ENCODE measurements around the gene TRIM31.

Gene TRIM31, protein sequence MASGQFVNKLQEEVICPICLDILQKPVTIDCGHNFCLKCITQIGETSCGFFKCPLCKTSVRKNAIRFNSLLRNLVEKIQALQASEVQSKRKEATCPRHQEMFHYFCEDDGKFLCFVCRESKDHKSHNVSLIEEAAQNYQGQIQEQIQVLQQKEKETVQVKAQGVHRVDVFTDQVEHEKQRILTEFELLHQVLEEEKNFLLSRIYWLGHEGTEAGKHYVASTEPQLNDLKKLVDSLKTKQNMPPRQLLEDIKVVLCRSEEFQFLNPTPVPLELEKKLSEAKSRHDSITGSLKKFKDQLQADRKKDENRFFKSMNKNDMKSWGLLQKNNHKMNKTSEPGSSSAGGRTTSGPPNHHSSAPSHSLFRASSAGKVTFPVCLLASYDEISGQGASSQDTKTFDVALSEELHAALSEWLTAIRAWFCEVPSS

DNA sequence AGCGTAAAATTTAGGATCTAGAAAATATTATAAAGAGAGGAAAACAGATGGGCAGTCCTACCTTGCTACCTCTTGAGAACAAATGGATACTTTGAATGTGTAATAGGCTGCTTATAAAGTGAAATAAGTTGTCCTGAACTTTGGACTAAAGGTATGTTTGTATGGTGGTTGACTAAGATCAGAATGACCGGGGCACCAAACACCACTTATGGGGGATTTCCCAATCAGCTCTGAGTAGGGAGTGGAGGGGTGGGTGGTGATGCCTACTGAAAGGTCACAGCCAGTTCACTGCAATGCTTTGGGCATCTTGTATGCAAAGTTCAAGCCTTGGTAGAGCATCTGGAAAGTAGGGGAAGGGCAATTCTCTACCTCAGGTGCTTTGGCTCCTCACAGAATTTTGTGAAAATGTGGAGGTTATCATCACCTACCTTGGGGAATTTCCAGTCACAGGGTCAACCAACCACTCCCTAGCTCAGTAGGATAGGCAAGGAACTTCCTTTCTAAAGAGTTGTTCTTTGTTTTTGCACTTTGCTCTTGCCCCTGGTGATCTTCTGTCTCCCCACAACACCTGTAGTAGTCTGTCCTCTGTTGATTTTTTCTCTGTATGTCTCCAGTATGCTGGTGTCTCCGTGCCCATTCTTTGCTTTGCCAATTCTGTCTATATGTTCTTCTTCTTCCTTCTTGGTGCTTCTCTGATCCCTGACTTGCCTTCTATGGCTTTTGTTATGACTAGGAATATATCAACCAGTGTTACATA lies at the start of gene TRIM31:
Gene TRIM31, minus strand, starts transcription at position 88 of the 757 bp plus-strand sequence. CDS start 285 bp downstream, outside the sequence.
- H3K79me2 ChIP-seq (ENCODE audit: control insufficient read depth, low read length): no peaks in the 10 kb centered on the region
- no peaks in the 10 kb centered on the region for H4K20me1 ChIP-seq (ENCODE audit: control insufficient read depth, insufficient read depth, low read depth, low read length)
- H3K4me1 ChIP-seq (ENCODE audit: control insufficient read depth, low read length): no peaks in the 10 kb centered on the region
- H3K36me3 ChIP-seq (ENCODE audit: control insufficient read depth, low read length): no peaks in the 10 kb centered on the region
- peaks cover 36% of the 10 kb centered on the region for H3K27me3 ChIP-seq (ENCODE audit: control insufficient read depth, low read length)
- no peaks in the 10 kb centered on the region for H3K9me3 ChIP-seq (ENCODE audit: control insufficient read depth, insufficient read depth, low read length)
- no peak within 1 kb of the TSS for H3K4me3 ChIP-seq (ENCODE audit: low read length)
- no peak within 1 kb of the TSS for H3K4me2 ChIP-seq (ENCODE audit: low read length)
- TF ChIP-seq EZH2phosphoT487 (IDR thresholded peaks at IDR 0.05; ENCODE audit: borderline replicate concordance, low read length) (no peak), CTCF (IDR thresholded peaks at IDR 0.05; ENCODE audit: low read depth, low read length, poor library complexity, severe bottlenecking) (no peak)
- no peaks in the 10 kb centered on the region for H3F3A ChIP-seq (ENCODE audit: control insufficient read depth, insufficient read depth)
- H3K27ac ChIP-seq (ENCODE audit: low read depth, low read length): no peak within 1 kb of the TSS
- H3K9me2 ChIP-seq (replicated peaks; ENCODE audit: control insufficient read depth, low read length): no peaks in the 10 kb centered on the region

DNA sequence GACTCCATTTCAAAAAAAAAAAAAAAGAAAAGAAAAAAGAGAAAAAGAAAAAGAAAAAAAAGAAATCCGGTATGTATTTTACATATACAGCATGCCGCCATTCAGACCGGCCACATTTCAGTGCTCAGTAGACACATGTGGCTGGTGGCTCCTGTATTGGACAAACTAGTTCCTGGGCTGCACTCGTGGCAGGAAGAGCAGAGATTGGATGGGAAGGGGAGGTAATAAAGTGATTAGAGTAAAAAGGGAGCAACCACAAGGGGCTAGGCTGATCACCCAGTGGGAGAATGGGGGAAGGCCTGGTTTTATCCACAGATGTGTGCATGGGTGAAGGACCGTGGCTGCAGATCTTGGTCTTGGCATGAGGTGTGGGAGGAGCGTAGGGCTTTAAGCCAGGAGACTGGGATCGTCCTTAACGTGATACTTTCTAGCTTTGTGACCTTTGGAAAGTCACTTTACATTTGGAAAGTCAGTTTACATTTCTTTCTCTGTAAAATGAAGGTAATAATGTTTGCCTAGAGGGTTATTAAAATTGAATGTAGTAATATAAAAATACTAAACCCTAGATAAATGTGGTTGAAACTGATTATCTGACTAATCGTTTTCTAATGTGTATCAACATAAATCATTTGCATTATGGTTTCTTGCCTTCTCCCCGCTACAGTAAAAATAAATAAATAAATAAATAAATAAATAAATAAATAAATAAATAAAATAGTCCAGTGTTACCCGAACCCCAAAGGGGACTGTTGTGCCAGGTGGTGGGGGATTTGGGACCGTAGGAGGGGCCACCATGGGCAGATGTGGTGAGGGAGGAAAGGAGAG lies 49.6 kb upstream of the TRIM31 start:
- Histone ChIP-seq H3K9me3 (ENCODE audit: control insufficient read depth, insufficient read depth, low read length) (no peaks in the 10 kb centered on the region), H4K20me1 (ENCODE audit: control insufficient read depth, insufficient read depth, low read depth, low read length) (no peaks in the 10 kb centered on the region), H3K4me1 (ENCODE audit: control insufficient read depth, low read length) (no peaks in the 10 kb centered on the region), H3F3A (ENCODE audit: control insufficient read depth, insufficient read depth) (no peaks in the 10 kb centered on the region), H3K36me3 (ENCODE audit: control insufficient read depth, low read length) (no peaks in the 10 kb centered on the region), H3K27me3 (ENCODE audit: control insufficient read depth, low read length) (peaks cover 26% of the 10 kb centered on the region), H3K4me2 (ENCODE audit: low read length) (no peak overlapping the region), H3K27ac (ENCODE audit: low read depth, low read length) (no peak overlapping the region), H3K4me3 (ENCODE audit: low read length) (no peak overlapping the region), H3K9me2 (replicated peaks; ENCODE audit: control insufficient read depth, low read length) (no peaks in the 10 kb centered on the region), H3K79me2 (ENCODE audit: control insufficient read depth, low read length) (no peaks in the 10 kb centered on the region)
- TF ChIP-seq CTCF (IDR thresholded peaks at IDR 0.05; ENCODE audit: low read depth, low read length, poor library complexity, severe bottlenecking): no peak
- no peak for TF ChIP-seq EZH2phosphoT487 (IDR thresholded peaks at IDR 0.05; ENCODE audit: borderline replicate concordance, low read length)

GRCh38 chr6:30160785-30161531 lies 48.1 kb upstream of the TRIM31 start, which contains the start of gene TRIM10:
Gene TRIM10 (minus strand): TSS chr6:30161211. CDS start chr6:30160858, 353 bp downstream.
- Histone ChIP-seq H3K27me3 (ENCODE audit: control insufficient read depth, low read length) (peaks cover 22% of the 10 kb centered on the region), H3K36me3 (ENCODE audit: control insufficient read depth, low read length) (no peaks in the 10 kb centered on the region), H3F3A (ENCODE audit: control insufficient read depth, insufficient read depth) (no peaks in the 10 kb centered on the region), H3K27ac (ENCODE audit: low read depth, low read length) (no peak within 1 kb of the TSS), H3K4me3 (ENCODE audit: low read length) (no peak within 1 kb of the TSS), H3K9me2 (replicated peaks; ENCODE audit: control insufficient read depth, low read length) (no peaks in the 10 kb centered on the region), H3K9me3 (ENCODE audit: control insufficient read depth, insufficient read depth, low read length) (no peaks in the 10 kb centered on the region), H3K79me2 (ENCODE audit: control insufficient read depth, low read length) (no peaks in the 10 kb centered on the region), H3K4me2 (ENCODE audit: low read length) (no peak within 1 kb of the TSS), H3K4me1 (ENCODE audit: control insufficient read depth, low read length) (no peaks in the 10 kb centered on the region), H4K20me1 (ENCODE audit: control insufficient read depth, insufficient read depth, low read depth, low read length) (no peaks in the 10 kb centered on the region)
- TF ChIP-seq CTCF (IDR thresholded peaks at IDR 0.05; ENCODE audit: low read depth, low read length, poor library complexity, severe bottlenecking) (no peak), EZH2phosphoT487 (IDR thresholded peaks at IDR 0.05; ENCODE audit: borderline replicate concordance, low read length) (no peak)

All from DOHH2 (cell line).